Suprapubic skin (tissue), 4 donors: ENCODE results near the gene PACS2. TPM values are rescaled to one million over a fixed set of nuclear protein-coding genes. Genes with fewer than 3 reads are reported as not detected.

Experiments used
- DNase-seq, 2 donors: peaks; one replicate each; pipeline ENCODE4 v3.0.0-alpha.2; 2019; ENCODE audit warnings: low spot score in 2 of 2
- H3K27ac ChIP-seq: fragments of 200-600 bp; sonication (generic); one replicate; pipeline ENCODE4 v1.5.1; 2019
- H3K27me3 ChIP-seq: fragments of 200-600 bp; sonication (generic); one replicate; pipeline ENCODE4 v1.5.1; 2019
- H3K36me3 ChIP-seq: fragments of 200-600 bp; sonication (generic); one replicate; pipeline ENCODE4 v1.5.1; 2019
- H3K4me1 ChIP-seq: fragments of 200-600 bp; sonication (generic); one replicate; pipeline ENCODE4 v1.5.1; 2019
- H3K4me3 ChIP-seq: fragments of 200-600 bp; sonication (generic); one replicate; pipeline ENCODE4 v1.5.1; 2019; ENCODE audit warnings: mild to moderate bottlenecking
- H3K9me3 ChIP-seq: fragments of 200-600 bp; sonication (generic); one replicate; pipeline ENCODE4 v1.5.1; 2019
- CTCF ChIP-seq, 2 donors: fragments of 200-600 bp in 1 of 2; fragments of 450-650 bp in 1 of 2; sonication (generic) in 1 of 2; IDR thresholded peaks; one replicate each; pipeline ENCODE4 v1.5.1; 2016 to 2019; ENCODE audit warnings: antibody characterized with exemption in 2 of 2, mild to moderate bottlenecking in 1 of 2, moderate library complexity in 1 of 2
- EP300 ChIP-seq: sonication (generic); formaldehyde crosslinking; IDR thresholded peaks from one replicate; pipeline ENCODE4 v1.6.1; 2017; ENCODE audit warnings: antibody characterized with exemption
- POLR2A ChIP-seq, 2 donors: fragments of 450-650 bp; IDR thresholded peaks; one replicate each; pipeline ENCODE4 v1.6.1; 2017; ENCODE audit warnings: antibody characterized with exemption in 2 of 2, mild to moderate bottlenecking in 2 of 2, moderate library complexity in 2 of 2
- POLR2AphosphoS5 ChIP-seq, 3 donors: sonication (generic); formaldehyde crosslinking; IDR thresholded peaks; one replicate each; pipeline ENCODE4 v1.6.1; 2017; ENCODE audit warnings: antibody characterized with exemption in 3 of 3
- WGBS: methylation state at CpG from one replicate; pipeline ENCODE4 v1.1.5; 2018; 5-methylcytosine and 5-hydroxymethylcytosine counted together
- total RNA-seq, 4 donors: library from RNA; depleted of rRNA; stranded (reverse); fragments of >200 nt; gene quantifications; one replicate each; pipeline ENCODE4 v1.1.0, GENCODE V29; 2016

PACS2 gene
- total RNA-seq, 4 donors from 2014 or later: 41.9 to 100 (median 66.6) TPM

GRCh38 chr14:105430565-105430964 lies 116.0 kb downstream of the PACS2 start:
- 34% methylated on average over 9 of the region's 9 CpGs for WGBS
- H3K27ac ChIP-seq: no peak overlapping the region
- no peak overlapping the region for H3K4me3 ChIP-seq
- no peaks in the 10 kb centered on the region for H3K9me3 ChIP-seq
- H3K4me1 ChIP-seq: no peaks in the 10 kb centered on the region
- no peak for DNase-seq
- no peaks in the 10 kb centered on the region for H3K27me3 ChIP-seq
- TF ChIP-seq CTCF (IDR thresholded peaks at IDR 0.05): no peak
- H3K36me3 ChIP-seq: peaks cover 10% of the 10 kb centered on the region

GRCh38 chr14:105431256-105431655 lies 116.7 kb downstream of the PACS2 start:
- no peak for DNase-seq
- no peaks in the 10 kb centered on the region for H3K4me1 ChIP-seq
- 100% methylated on average over 1 of the region's 1 CpG for WGBS
- no peak overlapping the region for H3K4me3 ChIP-seq
- TF ChIP-seq CTCF (IDR thresholded peaks at IDR 0.05): no peak
- no peak for TF ChIP-seq POLR2A (IDR thresholded peaks at IDR 0.05)
- no peak for TF ChIP-seq EP300
- no peak for TF ChIP-seq POLR2AphosphoS5 (IDR thresholded peaks at IDR 0.05)
- H3K27ac ChIP-seq: no peak overlapping the region
- H3K9me3 ChIP-seq: no peaks in the 10 kb centered on the region
- H3K27me3 ChIP-seq: no peaks in the 10 kb centered on the region
- peaks cover 9% of the 10 kb centered on the region for H3K36me3 ChIP-seq

- 89% methylated on average over 12 of the region's 12 CpGs for WGBS
- H3K27ac ChIP-seq: no peak overlapping the region
- no peak for TF ChIP-seq POLR2AphosphoS5 (IDR thresholded peaks at IDR 0.05)
- TF ChIP-seq POLR2A (IDR thresholded peaks at IDR 0.05): no peak
- TF ChIP-seq CTCF (IDR thresholded peaks at IDR 0.05): no peak
- no peak for TF ChIP-seq EP300
- H3K27me3 ChIP-seq: no peaks in the 10 kb centered on the region
- H3K9me3 ChIP-seq: no peaks in the 10 kb centered on the region
- peaks cover 10% of the 10 kb centered on the region for H3K4me1 ChIP-seq
- no peak overlapping the region for H3K4me3 ChIP-seq
- no peak for DNase-seq
- no peaks in the 10 kb centered on the region for H3K36me3 ChIP-seq
These were observed 118.1 kb downstream of the PACS2 start for GRCh38 chr14:105432657-105433056.

- H3K36me3 ChIP-seq: no peaks in the 10 kb centered on the region
- no peaks in the 10 kb centered on the region for H3K27me3 ChIP-seq
- peaks cover 10% of the 10 kb centered on the region for H3K4me1 ChIP-seq
- no peak for DNase-seq
- TF ChIP-seq POLR2A (IDR thresholded peaks at IDR 0.05): no peak
- no peak overlapping the region for H3K27ac ChIP-seq
- 86% methylated on average over 2 of the region's 17 CpGs for whole genome bisulfite sequencing
- no peaks in the 10 kb centered on the region for H3K9me3 ChIP-seq
- H3K4me3 ChIP-seq: no peak overlapping the region
These were observed 118.6 kb downstream of the PACS2 start for GRCh38 chr14:105433161-105433605.

GRCh38 chr14:105436402-105436801 lies 121.9 kb downstream of the PACS2 start:
- WGBS: 93% methylated on average over 12 of the region's 12 CpGs

More at GRCh38 chr14:105436402-105436801, 121.9 kb downstream of the PACS2 start:
- peaks cover 7% of the 10 kb centered on the region for H3K36me3 ChIP-seq
- H3K4me3 ChIP-seq: no peak overlapping the region
- DNase-seq: no peak
- H3K27me3 ChIP-seq: no peaks in the 10 kb centered on the region
- H3K27ac ChIP-seq: no peak overlapping the region
- peaks cover 10% of the 10 kb centered on the region for H3K4me1 ChIP-seq
- no peaks in the 10 kb centered on the region for H3K9me3 ChIP-seq
- TF ChIP-seq POLR2A (IDR thresholded peaks at IDR 0.05): no peak
- TF ChIP-seq CTCF (IDR thresholded peaks at IDR 0.05): no peak
- TF ChIP-seq POLR2AphosphoS5 (IDR thresholded peaks at IDR 0.05): no peak
- no peak for TF ChIP-seq EP300
